WERI-Rb-1 (cell line): Measurements from ENCODE around the gene LRRTM4.
"Not testable (repeated sequence)": the region's sequence is repeated elsewhere in the genome, so short reads cannot be mapped to it uniquely, and the experiment has no call there.

Experiments used
- DNase-seq: peaks from one replicate; pipeline ENCODE4 v3.0.0-alpha.2; 2020
- H3K27ac ChIP-seq: fragments of 250-450 bp; sonication (Bioruptor Pico); 2 replicates; pipeline ENCODE4 v1.5.1; 2020; ENCODE audit warnings: mild to moderate bottlenecking, moderate library complexity
- H3K27me3 ChIP-seq: fragments of 250-450 bp; sonication (Bioruptor Pico); 2 replicates; pipeline ENCODE4 v1.5.1; 2021; ENCODE audit warnings: mild to moderate bottlenecking, low read depth, moderate library complexity; ENCODE audit not compliant: insufficient read depth, severe bottlenecking
- H3K36me3 ChIP-seq: fragments of 250-450 bp; sonication (Bioruptor Pico); 2 replicates; pipeline ENCODE4 v1.5.1; 2020; ENCODE audit warnings: mild to moderate bottlenecking, moderate library complexity
- H3K4me3 ChIP-seq: 2 replicates; pipeline ENCODE4 v1.5.1; 2011; ENCODE audit warnings: low read depth, mild to moderate bottlenecking, control low read depth, low read length
- H3K9me3 ChIP-seq: fragments of 250-450 bp; sonication (Bioruptor Pico); 2 replicates; pipeline ENCODE4 v1.5.1; 2021; ENCODE audit warnings: mild to moderate bottlenecking, moderate library complexity; ENCODE audit not compliant: severe bottlenecking
- CTCF ChIP-seq: IDR thresholded peaks from 2 replicates; pipeline ENCODE4 v1.5.1; 2011; ENCODE audit warnings: low read depth, mild to moderate bottlenecking, control low read depth, inconsistent platforms, low read length

Gene LRRTM4

GRCh38 chr2:77142141-77142540 lies 380.0 kb downstream of the LRRTM4 start:
- DNase-seq = no peak
- TF ChIP-seq CTCF = no peak
- H3K4me3 ChIP-seq = no peak overlapping the region
- H3K27me3 ChIP-seq = no peaks in the 10 kb centered on the region
- H3K36me3 ChIP-seq = no peaks in the 10 kb centered on the region
- H3K9me3 ChIP-seq = no peaks in the 10 kb centered on the region
- H3K27ac ChIP-seq = no peak overlapping the region

GRCh38 chr2:77128479-77128878 lies 393.7 kb downstream of the LRRTM4 start:
- not testable (repeated sequence) for H3K36me3 ChIP-seq, H3K9me3 ChIP-seq, H3K27ac ChIP-seq, H3K4me3 ChIP-seq, H3K27me3 ChIP-seq, DNase-seq

GRCh38 chr2:77127345-77127744 lies 394.8 kb downstream of the LRRTM4 start:
- Histone ChIP-seq H3K27ac (no peak overlapping the region), H3K36me3 (no peaks in the 10 kb centered on the region), H3K27me3 (no peaks in the 10 kb centered on the region), H3K4me3 (no peak overlapping the region), H3K9me3 (no peaks in the 10 kb centered on the region)
- no peak for DNase-seq
- TF ChIP-seq CTCF = no peak

GRCh38 chr2:77121518-77121917 lies 400.7 kb downstream of the LRRTM4 start:
- Histone ChIP-seq H3K27me3 (no peaks in the 10 kb centered on the region), H3K9me3 (no peaks in the 10 kb centered on the region), H3K4me3 (no peak overlapping the region), H3K27ac (no peak overlapping the region), H3K36me3 (no peaks in the 10 kb centered on the region)
- no peak for TF ChIP-seq CTCF
- no peak for DNase-seq

- no peak for DNase-seq
- no peak for TF ChIP-seq CTCF
- H3K36me3 ChIP-seq = no peaks in the 10 kb centered on the region
- H3K27ac ChIP-seq = no peak overlapping the region
- no peaks in the 10 kb centered on the region for H3K9me3 ChIP-seq
- H3K4me3 ChIP-seq = no peak overlapping the region
- H3K27me3 ChIP-seq = no peaks in the 10 kb centered on the region
Measured at GRCh38 chr2:77119333-77119732, 402.8 kb downstream of the LRRTM4 start.

- Histone ChIP-seq H3K9me3 (no peaks in the 10 kb centered on the region), H3K27ac (no peak overlapping the region), H3K27me3 (no peaks in the 10 kb centered on the region), H3K4me3 (no peak overlapping the region), H3K36me3 (no peaks in the 10 kb centered on the region)
- no peak for DNase-seq
- TF ChIP-seq CTCF = no peak
Measured at GRCh38 chr2:77108915-77109314, 413.3 kb downstream of the LRRTM4 start.
